ENCODE results near the gene TSPO2.
"Not testable (repeated sequence)": the region's sequence is repeated elsewhere in the genome, so short reads cannot be mapped to it uniquely, and the experiment has no call there.

GRCh38 chr6:41006980-41007379, 35.3 kb upstream of the TSPO2 start:
- TF ChIP-seq CTCF, POLR2A, POLR2AphosphoS5 (IDR thresholded peaks at IDR 0.05): not testable (repeated sequence)

Measured in prostate gland (tissue), 2 donors.